Inflammatory macrophage treated with lipopolysaccharide for 1 hour (primary cell): Measurements from ENCODE around the gene CCDC88A.
"Not testable (repeated sequence)": the region's sequence is repeated elsewhere in the genome, so short reads cannot be mapped to it uniquely, and the experiment has no call there.

Experiments used
- DNase-seq, 2 donors: peaks; one replicate each; pipeline ENCODE4 v3.0.0-alpha.2; 2020 to 2022

The CCDC88A gene

GRCh38 chr2:55370208-55370607, 49.4 kb downstream of the CCDC88A start:
- DNase-seq: no peak

- DNase-seq: peak; percentile 54 to 72
Measured at GRCh38 chr2:55365303-55365702, 54.4 kb downstream of the CCDC88A start.

- peak; percentile 76 to 78 for DNase-seq
Measured at GRCh38 chr2:55364189-55365055, 55.2 kb downstream of the CCDC88A start.

GRCh38 chr2:55363636-55364035, 56.0 kb downstream of the CCDC88A start:
- no peak for DNase-seq

- no peak for DNase-seq
Measured at GRCh38 chr2:55361465-55362189, 58.0 kb downstream of the CCDC88A start.

- DNase-seq: peak in 1 of 2 donors; percentile 22
Measured at GRCh38 chr2:55358451-55358850, 61.2 kb downstream of the CCDC88A start.

- peak; percentile 78 to 85 for DNase-seq
Measured at GRCh38 chr2:55357927-55358326, 61.7 kb downstream of the CCDC88A start.

- no peak for DNase-seq
Measured at GRCh38 chr2:55357164-55357563, 62.5 kb downstream of the CCDC88A start.

GRCh38 chr2:55356136-55356535, 63.5 kb downstream of the CCDC88A start:
- not testable (repeated sequence) for DNase-seq

- no peak for DNase-seq
Measured at GRCh38 chr2:55355451-55355850, 64.2 kb downstream of the CCDC88A start.

GRCh38 chr2:55351672-55352071, 68.0 kb downstream of the CCDC88A start:
- DNase-seq: no peak

GRCh38 chr2:55345064-55345463, 74.6 kb downstream of the CCDC88A start:
- DNase-seq: no peak

- DNase-seq: no peak
Measured at GRCh38 chr2:55338268-55338667, 81.4 kb downstream of the CCDC88A start.

GRCh38 chr2:55334728-55335127, 84.9 kb downstream of the CCDC88A start:
- no peak for DNase-seq

GRCh38 chr2:55330541-55331297, 88.9 kb downstream of the CCDC88A start:
- no peak for DNase-seq

- no peak for DNase-seq
Measured at GRCh38 chr2:55327470-55328230, 92.0 kb downstream of the CCDC88A start.

- no peak for DNase-seq
Measured at GRCh38 chr2:55314985-55315384, 104.7 kb downstream of the CCDC88A start.

GRCh38 chr2:55311444-55311870, 108.2 kb downstream of the CCDC88A start:
- peak; percentile 77 to 94 for DNase-seq

GRCh38 chr2:55309446-55309845, 110.2 kb downstream of the CCDC88A start:
- DNase-seq: no peak

GRCh38 chr2:55302241-55302640, 117.4 kb downstream of the CCDC88A start:
- DNase-seq: no peak

- no peak for DNase-seq
Measured at GRCh38 chr2:55301277-55301676, 118.4 kb downstream of the CCDC88A start.

GRCh38 chr2:55296393-55296792, 123.3 kb downstream of the CCDC88A start:
- DNase-seq: no peak
